Activated effector memory CD4-positive, alpha-beta T cell treated with Interleukin-2 at 50 U/mL for 16 hours (primary cell): Measurements from ENCODE around the gene PPIL1.
"Not testable (repeated sequence)": the region's sequence is repeated elsewhere in the genome, so short reads cannot be mapped to it uniquely, and the experiment has no call there.

ENCODE experiments used
- DNase-seq: peaks from one replicate; pipeline ENCODE4 v3.0.0-alpha.2; 2020

The PPIL1 gene

DNA sequence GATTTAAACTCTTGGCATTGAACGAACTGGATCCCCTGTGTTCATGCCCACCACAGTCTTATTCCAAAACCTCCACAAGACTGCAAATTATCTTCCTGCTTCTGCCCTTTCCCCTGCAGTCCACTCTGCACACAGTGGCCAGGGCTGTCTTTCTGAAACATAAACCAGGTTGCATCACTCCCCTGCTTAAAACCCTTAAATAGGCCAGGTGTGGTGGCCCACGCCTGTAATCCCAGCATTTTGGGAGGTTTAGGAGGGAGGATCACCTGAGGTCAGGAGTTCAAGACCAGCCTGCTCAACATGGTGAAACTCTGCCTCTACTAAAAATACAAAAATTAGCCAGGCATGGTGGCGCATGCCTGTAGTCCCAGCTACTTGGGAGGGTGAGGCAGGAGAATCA is 61.6 kb downstream of the PPIL1 start:
- not testable (repeated sequence) for DNase-seq

DNA sequence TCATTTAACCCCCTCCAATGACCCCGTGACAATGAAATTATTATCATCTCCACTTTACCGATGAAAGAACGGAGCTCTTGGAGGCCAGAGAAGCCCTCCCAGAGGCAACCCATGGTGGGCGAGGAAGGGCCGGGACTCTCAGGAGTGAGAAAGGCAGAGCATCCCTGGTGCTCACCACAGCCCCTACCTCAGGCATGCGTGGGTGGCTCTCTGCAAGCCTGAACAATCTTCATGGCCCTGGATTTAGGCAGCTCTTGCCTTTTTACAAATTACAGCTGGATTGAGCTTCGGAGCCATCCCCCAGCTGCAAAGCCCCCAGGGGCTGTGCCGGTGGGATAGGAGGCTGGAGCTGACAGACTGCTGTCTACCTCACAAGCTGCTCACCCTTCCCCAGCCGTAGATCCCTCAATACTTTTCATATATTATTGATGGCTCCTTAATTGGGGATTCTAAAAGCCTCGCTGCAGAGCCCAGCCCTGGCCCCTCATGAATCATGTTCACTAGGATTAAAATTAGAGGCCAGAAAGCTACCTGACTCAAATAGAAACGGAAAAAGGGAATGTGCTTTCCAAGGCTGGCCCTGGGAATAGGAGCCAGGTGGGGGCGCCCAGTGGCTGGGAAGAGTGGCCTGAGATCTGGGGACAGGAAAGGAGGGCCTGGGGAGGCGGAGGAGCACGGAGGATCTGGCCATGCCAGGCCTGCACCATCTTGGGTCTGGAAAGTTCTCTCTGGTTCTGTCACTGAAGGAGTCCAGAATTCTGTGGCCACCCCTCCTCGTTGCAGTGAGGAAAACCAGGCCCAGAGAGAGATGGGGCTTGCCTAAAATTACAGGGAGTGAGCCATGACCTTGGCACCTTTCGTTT is 64.4 kb downstream of the PPIL1 start:
- no peak for DNase-seq

DNA sequence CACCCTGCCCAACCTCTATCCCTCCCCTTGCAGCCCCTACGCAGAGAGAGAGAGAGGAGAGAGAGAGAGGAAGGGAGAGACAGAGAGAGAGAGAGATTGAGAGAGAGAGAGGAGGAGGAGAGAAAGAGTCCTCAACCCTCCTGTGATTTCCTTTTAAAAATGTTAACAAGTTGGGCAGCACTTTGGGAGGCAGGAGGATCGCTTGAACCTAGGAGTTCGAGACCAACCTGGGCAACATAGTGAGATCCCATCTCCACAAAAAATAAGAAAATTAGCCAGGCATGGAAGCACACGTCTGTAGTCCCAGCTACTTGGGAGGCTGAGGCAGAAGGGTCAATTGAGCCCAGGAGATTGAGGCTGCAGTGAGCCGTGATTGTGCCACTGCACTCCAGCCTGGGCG is 65.4 kb downstream of the PPIL1 start:
- DNase-seq, result no peak

DNA sequence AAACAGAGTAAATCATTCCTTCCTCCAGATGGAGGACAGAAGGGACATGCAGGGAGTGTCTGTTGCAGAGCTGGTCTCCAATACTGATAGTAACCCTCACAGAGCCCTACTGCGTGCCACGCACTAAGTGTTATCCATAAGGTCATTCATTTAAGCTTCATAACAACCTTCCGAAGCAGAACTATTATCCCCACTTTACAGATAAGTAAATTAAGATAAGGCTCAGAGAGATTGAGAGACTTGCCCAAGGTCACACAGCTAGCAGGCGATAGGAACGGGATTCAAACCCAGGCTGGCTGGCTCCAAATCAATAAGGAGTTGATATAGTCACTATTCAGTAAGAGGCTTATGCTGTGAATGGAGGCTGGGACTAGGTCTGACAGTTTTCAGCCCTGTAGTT is 66.0 kb downstream of the PPIL1 start:
- no peak for DNase-seq

DNA sequence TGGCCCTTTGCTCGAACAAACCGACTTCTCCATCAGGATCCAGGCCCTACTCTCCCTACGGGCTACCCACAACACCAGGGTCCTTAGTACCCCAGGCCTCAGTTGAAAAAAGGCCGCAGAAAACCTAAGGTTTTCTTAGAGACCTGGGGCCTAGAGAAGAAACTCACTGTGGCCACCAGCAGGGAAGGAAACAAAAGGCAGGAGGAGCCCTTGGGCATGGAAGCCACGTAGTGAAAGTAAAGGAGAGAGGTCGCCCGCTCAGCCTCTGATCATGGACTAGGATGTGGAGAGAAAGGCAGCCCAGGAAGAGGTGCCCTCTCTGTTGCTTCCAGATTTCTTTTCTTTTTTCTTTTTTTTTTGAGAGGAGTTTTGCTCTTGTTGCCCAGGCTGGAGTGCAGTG is 66.9 kb downstream of the PPIL1 start:
- no peak for DNase-seq

DNA sequence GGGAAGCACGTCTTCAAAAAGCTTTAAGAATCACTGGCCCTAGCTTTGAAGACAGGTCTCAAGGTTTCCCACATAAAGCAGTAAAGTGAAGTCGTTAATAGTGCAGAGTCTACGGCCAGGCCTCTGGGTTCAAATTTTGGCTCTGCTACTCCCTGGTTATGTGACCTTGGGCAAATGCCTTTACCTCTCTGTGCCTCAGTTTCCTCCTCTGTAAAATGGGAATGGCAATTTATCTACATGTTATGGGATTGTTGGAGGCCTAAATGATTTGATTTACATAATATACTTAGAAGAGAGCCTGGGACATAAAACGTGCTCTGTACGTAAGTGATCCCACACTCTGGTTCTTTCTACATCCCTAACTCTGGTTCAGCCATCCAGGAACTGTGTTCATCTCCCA is 67.5 kb downstream of the PPIL1 start:
- no peak for DNase-seq

DNA sequence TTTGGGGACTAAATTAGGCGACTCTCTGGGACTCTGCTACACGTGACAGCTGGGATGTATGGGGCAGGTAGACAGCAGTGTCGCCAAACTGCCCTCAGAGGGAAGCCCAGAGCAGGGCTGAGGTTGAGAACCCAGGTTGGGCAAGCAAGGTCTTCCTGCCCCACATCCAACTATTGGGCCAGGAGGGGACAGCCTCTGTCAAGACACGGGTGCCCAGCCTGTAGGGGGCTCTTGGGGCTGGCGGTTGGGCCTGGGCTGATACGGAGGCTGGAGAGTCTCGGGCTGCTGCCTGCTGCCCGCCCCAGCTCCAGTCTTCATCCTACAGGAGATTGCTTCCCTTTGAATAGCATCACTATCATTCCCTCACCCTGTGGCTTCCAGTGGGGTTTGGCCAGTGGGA is 68.7 kb downstream of the PPIL1 start:
- DNase-seq, result no peak

DNA sequence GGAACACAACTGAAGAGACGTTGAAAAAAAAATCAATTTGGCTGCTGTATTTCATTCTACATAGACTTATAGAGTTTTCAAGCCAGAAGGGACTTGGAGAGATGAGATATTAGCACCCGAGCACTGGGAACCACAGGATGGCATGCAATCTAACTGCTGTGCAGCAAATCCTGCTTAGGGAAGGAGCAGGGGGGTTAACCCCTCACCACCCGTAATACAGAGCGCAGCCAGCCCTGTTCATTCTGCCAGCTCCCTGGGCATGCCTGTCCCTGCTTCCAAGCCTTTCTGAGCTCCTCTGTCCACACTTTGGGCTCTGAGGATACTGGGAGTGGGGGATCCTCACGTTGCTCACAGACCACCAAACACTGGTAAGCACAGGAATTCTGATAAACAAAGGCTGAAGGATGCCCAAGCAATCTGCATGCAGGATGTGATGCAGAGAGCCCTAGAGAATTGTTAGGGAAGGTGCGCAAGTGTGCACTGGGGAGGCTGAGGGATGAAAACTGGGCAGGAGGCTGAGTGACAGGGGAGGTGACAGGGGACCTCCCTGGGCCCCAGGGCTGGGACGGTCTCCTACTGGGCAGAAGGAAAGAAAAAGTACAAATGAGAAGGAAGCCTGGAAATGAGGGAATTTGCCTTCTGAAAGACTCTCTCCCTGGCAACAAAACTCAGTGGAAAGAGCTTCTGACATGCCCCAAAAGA is 69.4 kb downstream of the PPIL1 start:
- DNase-seq, result no peak
